ENCODE results near the gene CRELD1.
"Not testable (repeated sequence)": the region's sequence is repeated elsewhere in the genome, so short reads cannot be mapped to it uniquely, and the experiment has no call there.

The CRELD1 gene

DNA sequence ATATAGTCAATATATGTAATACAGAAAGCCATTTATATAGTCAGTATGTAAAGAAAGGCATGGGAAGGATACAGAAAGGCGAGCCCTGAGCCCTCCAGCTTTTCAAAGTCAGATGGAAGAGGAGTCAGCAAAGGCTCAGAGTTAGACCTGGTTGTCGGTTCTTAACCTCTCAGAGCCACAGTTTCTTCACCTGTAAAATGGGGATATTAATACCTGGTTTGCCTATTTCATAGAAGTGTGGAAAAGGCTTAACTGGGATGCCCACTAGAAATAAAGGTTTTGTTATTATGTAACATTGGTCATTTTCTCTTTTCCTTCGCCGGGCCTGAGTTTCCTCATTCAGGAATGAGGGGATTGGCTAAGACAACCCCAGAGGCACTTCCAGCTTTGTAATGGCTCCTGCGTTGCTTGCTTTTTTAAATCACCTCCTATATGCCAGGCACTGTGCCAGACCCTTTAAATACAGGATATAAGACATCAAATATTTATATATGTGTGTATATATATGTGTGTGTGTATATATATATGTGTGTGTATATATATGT is 2.4 kb downstream of the CRELD1 start:
- DNase-seq: no peak

DNA sequence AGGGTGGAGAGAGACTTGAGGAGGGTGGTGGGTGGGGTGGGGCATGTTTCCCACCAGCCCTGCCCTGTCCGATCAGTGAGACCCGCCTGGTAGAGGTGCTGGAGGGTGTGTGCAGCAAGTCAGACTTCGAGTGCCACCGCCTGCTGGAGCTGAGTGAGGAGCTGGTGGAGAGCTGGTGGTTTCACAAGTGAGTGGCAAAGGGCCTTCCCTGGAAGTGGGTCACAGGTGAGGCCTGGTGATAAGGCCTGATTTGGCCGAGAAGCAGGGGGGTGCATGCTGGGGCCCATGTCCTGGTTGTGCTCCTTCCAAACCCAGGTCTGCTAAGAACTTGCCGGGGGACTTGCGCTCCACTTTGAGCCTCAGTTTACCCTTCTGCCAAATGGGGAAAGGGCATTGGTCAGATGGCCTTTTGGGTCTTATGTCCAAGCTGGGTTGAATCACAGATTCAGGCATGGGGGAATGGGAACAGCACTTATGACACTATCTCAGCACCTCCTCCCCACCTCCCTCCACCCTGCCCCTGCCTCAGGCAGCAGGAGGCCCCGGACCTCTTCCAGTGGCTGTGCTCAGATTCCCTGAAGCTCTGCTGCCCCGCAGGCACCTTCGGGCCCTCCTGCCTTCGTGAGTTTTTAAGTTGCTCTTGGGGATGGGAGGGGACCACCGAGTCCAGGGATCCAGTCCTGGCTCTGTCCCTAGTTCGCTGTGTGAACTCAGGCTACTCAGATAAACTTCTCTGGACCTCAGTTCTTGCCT is 4.0 kb downstream of the CRELD1 start:
- DNase-seq: no peak

DNA sequence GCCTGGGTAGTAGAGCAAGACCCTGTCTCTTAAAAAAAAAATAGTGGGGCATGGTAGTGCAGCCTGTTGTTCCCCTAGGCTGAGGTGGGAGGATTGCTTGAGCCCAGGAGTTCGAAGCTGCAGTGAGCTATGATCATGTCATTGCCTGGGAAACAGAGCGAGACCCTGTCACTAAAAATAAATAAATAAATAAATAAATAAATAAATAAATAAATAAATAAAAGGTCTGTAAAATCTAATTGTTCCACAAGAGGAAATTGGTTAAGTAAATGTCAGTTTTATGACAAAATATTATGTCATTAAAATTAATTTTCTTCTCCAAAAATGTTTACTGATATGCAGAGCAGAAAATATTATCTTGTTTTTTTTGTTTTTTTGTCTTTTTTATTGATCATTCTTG is 5.3 kb downstream of the CRELD1 start:
- no peak for DNase-seq

DNA sequence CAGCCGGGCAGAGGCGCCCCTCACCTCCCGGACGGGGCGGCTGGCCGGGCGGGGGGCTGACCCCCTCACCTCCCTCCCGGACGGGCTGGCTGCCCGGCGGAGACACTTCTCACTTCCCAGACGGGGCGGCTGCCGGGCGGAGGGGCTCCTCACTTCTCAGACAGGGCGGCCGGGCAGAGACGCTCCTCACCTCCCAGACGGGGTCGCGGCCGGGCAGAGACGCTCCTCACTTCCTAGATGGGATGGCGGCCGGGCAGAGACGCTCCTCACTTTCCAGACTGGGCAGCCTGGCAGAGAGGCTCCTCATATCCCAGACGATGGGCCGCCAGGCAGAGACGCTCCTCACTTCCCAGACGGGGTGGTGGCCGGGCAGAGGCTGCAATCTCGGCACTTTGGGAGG is 6.3 kb downstream of the CRELD1 start:
- DNase-seq: not testable (repeated sequence)

DNA sequence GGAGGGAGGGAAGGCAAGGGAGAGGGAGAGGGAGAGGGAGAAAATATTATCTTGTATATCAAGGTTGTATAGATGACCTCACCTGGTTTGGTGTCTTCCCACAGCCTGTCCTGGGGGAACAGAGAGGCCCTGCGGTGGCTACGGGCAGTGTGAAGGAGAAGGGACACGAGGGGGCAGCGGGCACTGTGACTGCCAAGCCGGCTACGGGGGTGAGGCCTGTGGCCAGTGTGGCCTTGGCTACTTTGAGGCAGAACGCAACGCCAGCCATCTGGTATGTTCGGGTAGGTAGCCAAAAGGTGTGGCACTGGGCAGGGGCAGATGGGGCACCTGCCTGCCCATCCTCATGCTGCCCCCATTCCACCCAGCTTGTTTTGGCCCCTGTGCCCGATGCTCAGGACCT is 7.1 kb downstream of the CRELD1 start:
- no peak for DNase-seq

DNA sequence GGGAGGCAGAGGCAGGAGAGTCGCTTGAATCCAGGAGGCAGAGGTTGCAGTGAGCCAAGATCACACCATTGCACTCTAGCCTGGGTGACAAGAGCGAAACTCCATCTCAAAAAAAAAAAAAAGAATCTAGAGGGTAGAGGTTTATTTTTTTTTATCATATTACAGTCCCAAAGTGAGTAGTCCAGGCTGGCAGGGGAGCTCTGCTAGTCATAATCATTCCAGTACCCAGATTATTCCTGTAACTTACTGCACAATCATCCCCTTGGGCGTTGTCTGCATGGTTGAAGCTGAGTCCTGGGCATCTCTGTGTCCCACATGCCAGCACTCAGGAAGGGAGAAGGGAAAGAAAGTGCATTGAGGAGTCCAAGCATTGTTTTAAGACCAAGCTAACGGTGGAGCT is 8.5 kb downstream of the CRELD1 start:
- DNase-seq: no peak

DNA sequence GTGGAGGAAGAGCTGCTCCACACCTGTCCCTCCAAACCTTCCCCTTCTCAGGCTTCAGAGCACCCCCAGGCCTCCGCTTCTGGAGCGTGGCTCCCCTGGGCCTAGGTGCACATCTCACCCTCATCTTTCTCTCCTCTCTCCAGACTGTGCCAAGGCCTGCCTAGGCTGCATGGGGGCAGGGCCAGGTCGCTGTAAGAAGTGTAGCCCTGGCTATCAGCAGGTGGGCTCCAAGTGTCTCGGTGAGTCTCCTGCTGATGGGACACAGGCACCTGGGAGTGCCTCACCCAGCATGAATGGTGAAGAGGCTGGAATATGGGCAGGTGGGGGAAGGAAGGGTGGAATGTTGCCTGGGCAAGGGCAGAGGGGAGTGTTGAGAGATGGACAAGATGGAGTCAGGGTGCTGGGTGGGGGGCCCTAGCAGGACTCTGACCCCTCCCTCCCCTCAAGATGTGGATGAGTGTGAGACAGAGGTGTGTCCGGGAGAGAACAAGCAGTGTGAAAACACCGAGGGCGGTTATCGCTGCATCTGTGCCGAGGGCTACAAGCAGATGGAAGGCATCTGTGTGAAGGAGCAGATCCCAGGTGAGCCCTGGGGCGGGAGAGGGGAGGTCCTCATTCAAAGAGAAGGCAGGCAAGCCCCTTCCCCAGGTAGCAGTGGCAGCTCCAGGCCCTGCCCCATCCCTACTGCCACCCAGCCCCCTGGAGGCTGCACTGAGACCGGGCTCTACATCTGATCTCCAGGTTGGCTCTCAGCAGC is 9.5 kb downstream of the CRELD1 start:
- DNase-seq: no peak

DNA sequence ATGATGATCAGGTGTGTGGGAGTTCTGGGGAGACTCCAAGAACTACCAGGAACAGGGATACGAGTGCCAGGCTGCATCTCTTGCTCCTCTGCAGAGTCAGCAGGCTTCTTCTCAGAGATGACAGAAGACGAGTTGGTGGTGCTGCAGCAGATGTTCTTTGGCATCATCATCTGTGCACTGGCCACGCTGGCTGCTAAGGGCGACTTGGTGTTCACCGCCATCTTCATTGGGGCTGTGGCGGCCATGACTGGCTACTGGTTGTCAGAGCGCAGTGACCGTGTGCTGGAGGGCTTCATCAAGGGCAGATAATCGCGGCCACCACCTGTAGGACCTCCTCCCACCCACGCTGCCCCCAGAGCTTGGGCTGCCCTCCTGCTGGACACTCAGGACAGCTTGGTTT is 10.6 kb downstream of the CRELD1 start:
- no peak for DNase-seq

DNA sequence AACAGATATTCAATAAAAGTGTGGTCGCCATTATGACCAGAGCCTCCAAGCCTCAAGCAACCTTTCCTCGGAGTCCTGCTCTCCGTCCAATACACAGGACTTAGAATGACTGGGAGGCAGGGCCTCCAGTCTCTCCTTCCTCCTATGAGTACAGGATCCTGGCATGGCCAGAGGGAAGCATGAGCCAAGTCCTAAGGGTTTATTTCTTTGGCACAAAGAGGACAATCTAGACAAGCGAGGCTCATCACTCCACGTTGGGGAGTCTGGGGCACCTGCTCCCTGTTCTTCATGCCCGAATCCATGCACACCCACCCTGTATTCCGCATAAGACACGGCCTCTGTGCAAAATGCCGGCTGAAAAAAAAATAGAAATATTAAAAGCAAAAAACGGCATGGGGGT is 11.7 kb downstream of the CRELD1 start:
- no peak for DNase-seq

DNA sequence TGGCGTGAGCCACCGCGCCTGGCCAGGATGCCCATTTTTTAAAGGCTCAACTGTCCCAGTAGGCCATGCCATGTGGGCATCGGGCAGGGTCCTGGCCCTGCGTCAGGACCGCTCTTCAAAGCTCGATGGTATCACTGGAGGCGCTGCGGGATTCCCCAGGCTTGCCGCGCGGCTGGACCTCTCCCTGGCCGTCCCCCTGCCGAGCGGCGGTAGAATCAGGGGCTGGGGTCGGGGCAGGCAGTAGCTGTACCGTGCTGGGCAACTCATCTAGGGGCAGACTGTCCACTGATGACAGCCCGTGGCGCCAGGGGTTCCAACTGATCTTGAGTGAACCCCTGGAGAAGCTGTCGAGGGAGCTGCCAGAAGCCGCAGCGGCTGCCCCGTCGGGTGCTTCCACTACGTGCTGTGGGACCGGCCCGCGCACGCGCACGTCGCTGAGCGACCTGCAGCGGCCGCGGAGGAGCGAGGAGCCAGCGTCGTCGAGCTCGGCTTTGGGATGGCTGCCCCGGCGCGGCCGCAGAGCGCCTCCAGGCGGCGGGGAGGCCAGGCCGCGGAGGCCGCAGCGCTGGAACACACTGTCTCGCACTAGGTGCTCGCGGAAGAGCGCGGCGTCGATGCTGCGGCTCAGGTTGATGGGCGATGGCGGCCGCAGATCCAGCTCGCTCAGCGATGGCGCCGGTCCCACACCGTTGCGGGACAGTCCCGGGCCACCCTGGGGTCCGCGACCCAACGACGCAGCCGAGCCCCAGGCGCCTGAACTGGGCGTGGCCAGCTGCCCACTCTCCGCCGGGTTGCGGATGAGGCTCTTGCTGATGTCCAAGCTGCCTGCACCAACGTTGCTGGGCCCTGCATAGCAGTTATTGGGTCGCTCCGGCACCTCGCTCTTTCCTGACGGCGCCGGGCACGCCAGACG is 12.7 kb downstream of the CRELD1 start:
- peak; percentile 89 for DNase-seq

DNA sequence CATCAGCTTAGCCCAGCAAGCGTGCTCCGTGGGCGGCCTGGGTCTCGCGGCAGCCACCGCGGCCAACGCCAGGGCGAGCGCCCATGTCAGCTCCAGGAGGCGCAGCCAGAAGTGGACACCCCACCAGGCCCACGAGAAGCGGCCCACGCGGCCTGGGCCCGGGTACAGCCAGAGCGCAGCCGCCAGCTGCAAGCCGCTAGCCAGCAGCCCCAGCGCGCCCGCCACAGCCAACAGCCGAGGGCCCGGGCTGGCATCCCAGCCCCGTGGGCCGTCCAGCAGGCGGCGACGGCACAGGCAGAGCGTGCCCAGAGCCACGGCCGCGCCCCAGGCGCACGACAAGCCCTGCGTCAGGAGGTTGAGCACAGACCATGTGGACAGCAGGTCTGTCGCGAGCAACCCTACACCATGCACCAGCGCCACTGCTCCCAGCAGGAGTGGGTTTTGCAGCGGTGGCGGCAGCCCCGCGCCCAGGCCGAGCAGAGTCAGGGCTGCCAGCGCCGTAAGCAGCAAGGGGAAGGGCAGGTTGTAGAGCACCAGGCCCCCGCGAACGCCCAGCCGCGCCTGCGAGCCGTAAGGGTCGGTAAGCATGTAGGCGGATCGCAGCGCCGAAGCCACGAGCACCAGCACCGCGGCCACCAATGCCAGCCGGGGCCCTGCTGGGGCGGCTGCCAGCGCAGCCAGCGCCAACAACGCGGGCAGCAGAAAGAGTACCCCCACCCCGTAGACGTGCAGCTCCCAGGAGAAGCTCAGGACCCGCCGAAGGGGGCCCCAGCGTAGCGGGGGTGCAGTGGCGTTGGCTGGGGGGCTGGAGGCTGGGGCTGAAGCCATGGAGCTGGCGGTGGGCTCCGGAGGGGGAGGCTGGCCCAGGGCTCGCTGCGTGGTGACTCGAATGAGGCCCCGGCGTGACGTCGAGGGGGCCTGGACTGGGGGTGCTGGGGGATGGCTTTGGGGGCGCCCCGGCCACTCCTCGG is 13.7 kb downstream of the CRELD1 start:
- peak; percentile 52 for DNase-seq

DNA sequence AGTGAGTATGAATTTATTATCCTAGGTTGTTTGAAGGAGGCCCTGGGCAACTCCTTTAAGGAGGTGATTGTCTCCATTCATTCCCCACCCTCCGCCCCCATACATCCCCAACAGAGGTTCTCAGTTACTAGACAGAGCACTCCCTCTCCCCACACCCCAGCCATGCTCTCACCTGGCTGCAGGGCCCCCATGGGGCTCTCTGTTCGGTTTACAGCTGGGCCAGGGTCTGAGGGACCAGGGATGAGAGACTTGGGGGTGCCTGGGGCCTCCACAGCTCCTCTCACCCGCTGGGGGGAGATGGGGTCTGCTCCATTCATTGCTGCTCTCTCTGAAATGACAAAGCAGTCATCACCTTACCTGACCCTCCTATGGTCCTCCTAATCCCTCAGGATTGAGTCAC is 15.0 kb downstream of the CRELD1 start:
- no peak for DNase-seq

DNA sequence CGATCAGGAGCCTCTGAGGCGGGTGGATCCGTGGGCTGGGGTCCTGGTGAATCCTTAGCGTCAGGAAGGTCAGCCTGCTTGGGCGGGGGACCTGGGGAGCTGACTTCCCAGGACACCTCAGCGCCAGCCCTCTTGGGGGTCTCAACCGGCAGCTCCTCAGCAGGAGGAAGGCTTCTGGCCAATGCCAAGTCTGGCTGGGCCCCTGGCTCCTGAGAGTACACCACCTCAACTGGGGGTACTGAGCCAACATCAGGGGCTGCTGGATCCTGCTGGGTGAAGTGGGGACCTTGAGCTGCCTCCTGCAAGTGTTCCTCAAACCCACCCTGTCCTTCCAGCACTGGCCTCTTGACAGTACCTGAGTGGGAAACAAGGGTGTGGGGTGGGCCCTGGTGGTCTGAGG is 15.5 kb downstream of the CRELD1 start:
- no peak for DNase-seq

DNA sequence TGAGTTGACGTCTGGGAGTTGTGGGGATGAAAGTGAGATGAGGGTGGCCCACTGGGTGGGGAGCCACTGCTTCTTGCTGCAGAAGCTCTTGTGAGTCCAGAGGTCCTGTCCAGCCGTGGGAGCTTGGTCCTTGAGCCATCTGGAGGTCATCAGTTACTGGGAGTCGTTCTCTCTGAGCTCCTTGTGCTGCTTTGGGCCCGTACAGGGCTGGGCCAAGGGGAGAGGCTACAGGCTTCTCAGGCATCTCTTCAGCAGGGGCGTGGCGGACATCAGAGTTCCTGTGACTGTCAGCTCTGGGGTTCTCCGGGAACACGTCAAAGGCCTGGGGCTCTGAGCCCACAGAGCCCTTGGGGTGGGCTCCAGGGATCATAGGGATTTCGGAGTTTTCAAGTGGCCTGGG is 16.0 kb downstream of the CRELD1 start:
- no peak for DNase-seq

DNA sequence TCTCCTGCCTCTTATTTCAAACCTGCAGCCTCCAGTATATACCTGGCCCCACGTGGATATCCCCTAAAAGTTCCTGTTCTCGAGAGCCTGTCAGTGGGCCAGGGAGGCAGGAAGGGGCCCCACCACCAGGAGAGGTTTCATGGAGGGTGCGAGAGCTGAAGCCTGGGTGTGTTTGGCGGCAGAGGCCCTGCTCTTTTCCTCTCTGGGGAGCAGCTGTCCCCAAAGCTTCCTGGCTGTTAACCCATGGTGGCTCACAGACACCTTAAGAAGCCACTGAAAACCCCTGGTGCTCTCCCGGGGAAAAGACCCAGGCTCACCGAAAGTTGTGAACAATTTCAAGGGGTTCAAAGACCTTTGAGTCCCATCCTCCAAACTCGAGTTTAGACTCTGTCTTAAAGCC is 17.5 kb downstream of the CRELD1 start:
- DNase-seq: no peak

DNA sequence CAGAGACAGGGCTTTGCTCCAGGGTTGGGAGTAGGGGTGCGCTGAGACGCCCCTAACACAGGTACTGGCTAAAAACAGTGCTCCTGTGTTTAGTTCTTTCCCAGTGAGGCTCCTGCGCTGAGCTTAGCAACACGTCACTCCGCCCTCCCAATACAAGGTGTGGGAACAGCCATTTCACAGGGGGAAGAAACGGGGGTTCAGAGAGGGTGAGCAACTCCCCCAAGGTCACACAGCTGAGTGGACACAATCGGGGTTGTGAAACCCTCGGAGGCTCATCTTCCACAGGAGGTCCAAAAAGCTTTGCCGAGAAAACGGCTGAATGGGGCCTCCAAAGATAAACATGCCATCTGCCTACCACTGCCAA is 17.9 kb downstream of the CRELD1 start:
- no peak for DNase-seq

DNA sequence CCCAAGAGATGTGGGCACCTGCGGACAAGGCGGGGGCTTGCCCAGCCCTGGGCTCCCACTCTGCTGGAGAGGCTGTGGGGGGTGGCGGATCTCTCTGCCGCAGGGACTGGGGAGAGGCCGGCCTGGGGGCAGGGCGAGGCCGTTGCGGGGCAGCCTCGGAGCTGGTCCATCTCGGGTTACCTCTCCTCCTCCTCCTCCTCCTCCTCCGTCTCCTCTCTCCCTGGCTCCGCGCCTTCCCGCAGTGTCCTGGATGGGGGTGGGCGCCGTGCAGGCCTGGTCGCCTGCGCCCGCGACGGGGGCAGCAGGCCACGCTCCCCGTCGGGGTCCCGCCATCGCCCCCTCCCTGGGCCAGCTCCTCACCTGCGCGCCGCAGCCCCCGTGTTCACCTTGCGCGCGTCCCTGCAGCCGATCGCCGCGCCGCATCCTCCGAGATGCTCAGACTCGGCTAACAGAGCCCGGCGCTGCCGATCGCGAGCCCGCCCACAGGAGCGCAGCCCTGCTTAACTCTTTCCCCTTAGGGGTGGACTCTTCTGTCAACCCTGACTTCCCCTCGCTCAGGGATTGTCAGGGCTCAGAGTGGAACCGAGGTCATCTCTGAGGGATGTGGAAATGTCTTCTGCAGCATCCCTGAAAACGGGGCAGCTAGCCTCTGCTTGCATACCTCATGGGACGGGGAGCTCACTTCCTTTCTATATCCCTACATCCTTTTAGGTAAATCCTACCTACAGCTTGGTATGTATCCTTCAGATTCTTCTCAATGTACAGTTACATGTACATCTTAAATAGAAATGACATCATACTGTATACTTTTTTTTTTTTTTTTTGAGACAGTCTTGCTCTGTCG is 18.6 kb downstream of the CRELD1 start, which contains the start of gene PRRT3:
PRRT3 (minus strand) TSS at position 447 of the 844 bp plus-strand sequence. CDS start 2,293 bp downstream, outside the sequence.
- DNase-seq: peak; percentile 36

DNA sequence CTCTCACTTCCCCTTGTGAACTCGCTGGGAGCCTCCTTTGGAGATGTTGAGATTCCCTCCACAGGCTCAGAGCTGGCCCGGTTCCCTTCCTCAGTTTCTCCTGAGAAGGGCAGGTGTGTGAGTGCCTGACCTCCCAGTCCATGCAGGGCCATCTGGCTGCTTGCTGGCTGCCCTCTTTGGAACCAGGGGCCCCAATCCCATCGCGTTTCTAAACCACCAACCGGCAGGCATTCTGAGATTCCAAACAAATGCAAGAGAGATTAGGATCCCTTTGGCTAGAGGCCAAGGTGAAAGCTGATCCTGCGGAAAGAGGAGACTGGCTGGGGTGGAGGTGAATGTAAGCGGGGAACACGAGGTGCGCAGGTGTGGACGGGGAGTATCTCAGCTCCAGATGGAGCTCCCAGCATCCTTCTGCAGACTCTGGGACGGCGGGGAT is 21.5 kb downstream of the CRELD1 start:
- peak; percentile 33 for DNase-seq

DNA sequence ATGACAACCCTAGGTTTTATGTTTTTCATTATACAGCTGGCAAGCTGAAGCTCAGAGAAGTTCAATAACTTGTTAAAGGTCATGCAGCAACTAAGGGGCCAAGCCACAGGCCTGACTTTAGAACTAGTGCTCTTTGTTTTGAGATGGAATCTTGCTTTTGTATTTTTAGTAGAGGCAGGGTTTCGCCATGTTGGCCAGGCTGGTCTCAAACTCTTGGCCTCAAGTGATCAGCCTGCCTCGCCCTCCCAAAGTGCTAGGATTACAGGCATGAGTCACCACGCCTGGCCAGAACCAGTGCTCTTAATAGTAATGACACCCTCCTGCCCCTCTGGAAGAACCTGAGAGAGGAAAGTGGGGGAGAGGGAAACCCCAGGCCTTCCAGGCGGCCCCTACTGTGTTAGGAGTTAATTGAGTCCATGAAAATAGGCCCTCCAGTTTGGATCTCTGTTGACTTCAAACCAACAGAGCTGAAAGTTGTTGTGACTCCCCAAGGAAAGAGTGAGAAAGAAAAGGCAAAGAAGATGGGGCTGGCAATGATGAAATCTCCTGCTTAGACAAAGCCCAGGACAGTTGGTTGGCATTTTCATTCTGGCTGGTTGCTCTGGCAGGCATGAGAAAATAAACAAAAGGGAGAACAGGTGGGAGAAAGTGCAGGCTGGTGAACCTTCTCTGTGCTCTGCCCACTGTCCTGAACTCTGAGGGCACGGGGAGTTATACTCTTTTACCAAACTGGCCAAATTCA is 22.1 kb downstream of the CRELD1 start:
- DNase-seq: no peak

DNA sequence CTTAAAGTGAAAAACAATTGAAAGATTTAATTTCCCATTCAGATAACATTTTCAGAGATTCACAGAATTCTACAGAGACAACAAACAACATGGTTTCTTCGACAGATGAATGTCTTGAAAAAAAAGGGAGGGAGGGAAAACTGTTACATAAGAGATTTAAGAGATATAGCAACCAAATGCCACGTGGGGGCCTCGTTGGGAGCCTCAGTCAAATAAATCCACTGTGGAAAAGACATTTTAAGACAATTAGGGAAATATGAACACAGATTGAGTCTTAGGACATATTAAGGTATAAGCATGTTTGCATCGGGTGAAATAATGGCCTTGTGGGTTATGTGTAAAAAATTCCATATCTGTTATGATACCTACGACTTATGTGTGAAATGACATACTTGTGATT is 23.6 kb downstream of the CRELD1 start:
- DNase-seq: no peak
